ENCODE measurements around the gene RNF5. TPM values are rescaled to one million over a fixed set of nuclear protein-coding genes. Genes with fewer than 3 reads are reported as not detected.
A peak's percentile ranks its signal among the peaks of the same experiment; 100 is the strongest.

The RNF5 gene
- total and polyA plus RNA-seq, 9 of the 15 experiments (the other 6 are each of a cell fraction or from before 2014, with no cell fraction given), result 62.2 to 245 (median 129) TPM

- TF ChIP-seq NR2C2 (CRISPR knock-in tag; IDR thresholded peaks at IDR 0.05), result no peak
- TF ChIP-seq NR2C2 (tag; IDR thresholded peaks at IDR 0.05), result no peak
- no peak for TF ChIP-seq ZNF384 (IDR thresholded peaks at IDR 0.05; ENCODE audit: low read depth, low read length)
- peak; percentile 91 for TF ChIP-seq ZNF175 (CRISPR knock-in tag; IDR thresholded peaks at IDR 0.05; ENCODE audit: low read depth)
- peak; percentile 84; the same call in 1 of the 2 replicates for TF ChIP-seq ZNF584 (CRISPR knock-in tag; IDR thresholded peaks at IDR 0.05; ENCODE audit: low read depth)
- no peak for TF ChIP-seq MTA2 (IDR thresholded peaks at IDR 0.05; ENCODE audit: low read depth)
- TF ChIP-seq ILK (tag; IDR thresholded peaks at IDR 0.05; ENCODE audit: borderline replicate concordance, low read depth), result no peak
- TF ChIP-seq E4F1 (CRISPR knock-in tag; IDR thresholded peaks at IDR 0.05; ENCODE audit: borderline replicate concordance), result peak; percentile 62; the same call in 1 of the 2 replicates
- peak; percentile 35; the same call in 1 of the 2 replicates for TF ChIP-seq ZNF830 (CRISPR knock-in tag; IDR thresholded peaks at IDR 0.05)
- no peak; the same call in 1 of the 2 replicates for TF ChIP-seq MEF2D (tag; conservative IDR thresholded peaks at IDR 0.05; ENCODE audit: low read depth)
- peak; percentile 70 for TF ChIP-seq POLR2B (IDR thresholded peaks at IDR 0.05; ENCODE audit: low read depth, partially characterized antibody)
- TF ChIP-seq GTF3C2 (IDR thresholded peaks at IDR 0.05; ENCODE audit: borderline replicate concordance, extremely low read depth, insufficient read length), result no peak
- TF ChIP-seq ZNF766 (CRISPR knock-in tag; conservative IDR thresholded peaks at IDR 0.05), result 0 out of 2 replicates have a peak, but pooled peaks have one; percentile 27
- 0 out of 2 replicates have a peak, but pooled peaks have one; percentile 67 for TF ChIP-seq ZNF561 (CRISPR knock-in tag; conservative IDR thresholded peaks at IDR 0.05)
- peak; percentile 88 for TF ChIP-seq CEBPB (tag; IDR thresholded peaks at IDR 0.05)
- no peak for TF ChIP-seq NUFIP1 (IDR thresholded peaks at IDR 0.05; ENCODE audit: partially characterized antibody)
- peak; percentile 93 for TF ChIP-seq SMAD4 (CRISPR knock-in tag; conservative IDR thresholded peaks at IDR 0.05)
- peak; percentile 70; the same call in 1 of the 2 replicates for TF ChIP-seq ZNF589 (CRISPR knock-in tag; IDR thresholded peaks at IDR 0.05; ENCODE audit: low read depth)
- TF ChIP-seq TCF15 (CRISPR knock-in tag; IDR thresholded peaks at IDR 0.05), result peak; percentile 70; the same call in 1 of the 2 replicates
- peak; percentile 53; the same call in 1 of the 2 replicates for TF ChIP-seq DDX20 (tag; IDR thresholded peaks at IDR 0.05; ENCODE audit: low read depth)
- TF ChIP-seq ZNF785 (CRISPR knock-in tag; IDR thresholded peaks at IDR 0.05), result no peak
- TF ChIP-seq ZNF239 (CRISPR knock-in tag; IDR thresholded peaks at IDR 0.05), result peak; percentile 16; the same call in 1 of the 2 replicates
- TF ChIP-seq CXXC5 (CRISPR knock-in tag; IDR thresholded peaks at IDR 0.05), result peak; percentile 73
- TF ChIP-seq NFXL1 (CRISPR knock-in tag; IDR thresholded peaks at IDR 0.05), result peak; percentile 77; the same call in 1 of the 2 replicates
Measured at GRCh38 chr6:32184084-32184640, 6.0 kb downstream of the RNF5 start, which contains the start of gene AGER (continued).

Data from K562 (cell line).